ENCODE results near the gene SCAANT1.
A peak's percentile ranks its signal among the peaks of the same experiment; 100 is the strongest.

The SCAANT1 gene

GRCh38 chr3:63933459-63933858, 21.3 kb upstream of the SCAANT1 start:
- peak; percentile 27 for DNase-seq

- DNase-seq = no peak
These were observed 20.5 kb upstream of the SCAANT1 start for GRCh38 chr3:63932509-63933212.

DNA sequence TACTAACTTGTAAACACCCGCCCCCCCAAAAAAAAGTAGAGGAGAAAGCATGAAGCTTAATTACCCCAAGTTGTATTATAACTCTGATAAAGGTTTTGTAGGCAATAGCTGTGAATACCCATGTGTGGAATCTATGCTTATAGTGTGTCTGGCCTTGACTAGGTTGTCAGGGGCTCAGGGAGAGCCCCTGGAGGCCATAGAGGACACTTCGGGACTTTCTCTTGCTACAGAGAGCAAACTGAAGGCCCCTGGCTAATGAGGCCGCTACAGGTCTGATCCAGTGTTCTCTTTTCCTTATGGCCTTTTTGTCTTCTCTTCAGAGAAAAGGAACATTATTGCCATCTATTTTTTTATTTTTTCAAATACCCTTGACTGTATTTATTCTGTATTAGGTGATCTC, 19.1 kb upstream of the SCAANT1 start:
- DNase-seq = no peak

GRCh38 chr3:63927422-63928280, 15.5 kb upstream of the SCAANT1 start:
- DNase-seq = no peak

- DNase-seq = no peak
These were observed 14.1 kb upstream of the SCAANT1 start for GRCh38 chr3:63926309-63926708.

GRCh38 chr3:63922491-63923199, 10.5 kb upstream of the SCAANT1 start:
- no peak for DNase-seq

DNA sequence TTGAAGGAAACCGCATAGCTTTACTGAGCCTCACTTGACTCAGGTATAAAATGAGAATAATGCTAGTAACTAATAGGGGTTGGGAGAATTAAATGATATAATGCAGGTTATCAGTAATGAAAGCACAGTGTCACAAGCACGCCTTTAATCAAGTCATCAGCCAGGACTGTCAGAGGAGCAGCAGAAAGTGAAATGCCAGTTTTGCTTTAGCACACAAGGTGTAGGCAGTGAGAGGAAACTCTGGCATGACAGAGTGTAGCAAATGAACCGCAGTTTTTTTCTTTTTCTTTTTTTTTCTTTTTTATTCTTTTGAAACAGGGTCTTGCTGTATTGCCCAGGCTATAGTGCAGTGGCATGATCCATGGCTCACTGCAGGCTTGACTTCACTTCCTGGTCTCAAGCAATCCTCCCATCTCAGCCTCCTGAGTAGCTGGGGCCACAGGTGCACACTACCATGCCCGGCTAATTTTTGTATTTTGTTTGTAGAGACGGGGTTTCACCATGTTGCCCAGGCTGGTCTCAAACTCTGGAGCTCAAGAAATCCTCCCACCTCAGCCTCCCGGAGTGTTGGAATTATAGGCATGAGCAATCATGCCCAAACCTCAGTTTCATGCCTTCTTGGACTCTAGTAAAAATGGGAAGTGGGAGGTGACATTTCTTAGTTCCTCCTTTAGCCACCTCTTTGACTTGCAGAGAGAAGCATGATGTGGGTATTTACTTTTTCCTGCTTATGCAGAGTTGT, 9.7 kb upstream of the SCAANT1 start:
- DNase-seq = peak; percentile 41

GRCh38 chr3:63920001-63920400, 7.8 kb upstream of the SCAANT1 start:
- no peak for DNase-seq

- DNase-seq = no peak
These were observed 6.1 kb upstream of the SCAANT1 start for GRCh38 chr3:63918321-63918720.

DNA sequence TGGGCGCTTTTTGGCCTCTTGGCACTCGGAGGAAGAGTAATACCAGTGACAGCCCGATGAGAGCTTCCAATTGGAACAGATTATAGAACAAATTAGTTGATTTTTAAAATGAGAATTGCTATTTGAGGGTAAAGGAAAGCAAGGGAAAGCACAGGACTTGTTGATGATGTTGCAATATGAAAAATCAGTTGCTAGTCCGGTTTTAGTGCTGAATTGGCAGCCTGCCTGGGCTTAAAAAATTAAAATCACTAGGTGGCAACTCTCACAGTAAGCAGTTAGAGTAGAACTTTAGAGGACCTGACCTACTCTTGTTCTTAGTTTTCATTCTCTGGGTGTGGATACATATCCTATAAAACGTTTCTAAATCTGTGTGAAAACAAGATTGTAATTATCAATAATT, 2.1 kb upstream of the SCAANT1 start:
- no peak for DNase-seq

- no peak for DNase-seq
These were observed 795 bp upstream of the SCAANT1 start for GRCh38 chr3:63912768-63913588.

- DNase-seq = no peak
These were observed 692 bp downstream of the SCAANT1 start for GRCh38 chr3:63911509-63911872.

- no peak for DNase-seq
These were observed 1.3 kb downstream of the SCAANT1 start for GRCh38 chr3:63910891-63911290.

GRCh38 chr3:63910001-63910400, 2.2 kb downstream of the SCAANT1 start:
- DNase-seq = no peak

- no peak for DNase-seq
These were observed 2.8 kb downstream of the SCAANT1 start for GRCh38 chr3:63909431-63909830.

DNA sequence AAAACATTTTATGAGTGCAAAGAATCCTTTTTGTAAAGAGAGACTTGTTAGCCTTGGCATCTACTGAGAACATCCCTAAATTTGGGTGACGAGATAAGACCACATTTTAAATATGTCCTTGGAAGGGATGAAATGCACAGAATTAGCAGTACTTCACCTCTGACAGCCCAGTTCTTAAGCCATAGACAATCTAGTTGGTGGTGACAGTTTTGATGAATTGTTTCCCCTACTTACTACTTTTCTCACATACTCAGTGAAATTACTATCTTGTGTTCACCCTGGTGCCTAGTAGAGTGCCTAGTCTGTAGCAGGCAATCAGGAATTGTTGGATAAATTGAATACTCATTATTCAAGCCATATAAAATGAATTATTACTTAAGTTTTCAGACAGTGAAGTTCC, 3.4 kb downstream of the SCAANT1 start:
- no peak for DNase-seq

- no peak for DNase-seq
These were observed 4.0 kb downstream of the SCAANT1 start for GRCh38 chr3:63908081-63908736.

DNA sequence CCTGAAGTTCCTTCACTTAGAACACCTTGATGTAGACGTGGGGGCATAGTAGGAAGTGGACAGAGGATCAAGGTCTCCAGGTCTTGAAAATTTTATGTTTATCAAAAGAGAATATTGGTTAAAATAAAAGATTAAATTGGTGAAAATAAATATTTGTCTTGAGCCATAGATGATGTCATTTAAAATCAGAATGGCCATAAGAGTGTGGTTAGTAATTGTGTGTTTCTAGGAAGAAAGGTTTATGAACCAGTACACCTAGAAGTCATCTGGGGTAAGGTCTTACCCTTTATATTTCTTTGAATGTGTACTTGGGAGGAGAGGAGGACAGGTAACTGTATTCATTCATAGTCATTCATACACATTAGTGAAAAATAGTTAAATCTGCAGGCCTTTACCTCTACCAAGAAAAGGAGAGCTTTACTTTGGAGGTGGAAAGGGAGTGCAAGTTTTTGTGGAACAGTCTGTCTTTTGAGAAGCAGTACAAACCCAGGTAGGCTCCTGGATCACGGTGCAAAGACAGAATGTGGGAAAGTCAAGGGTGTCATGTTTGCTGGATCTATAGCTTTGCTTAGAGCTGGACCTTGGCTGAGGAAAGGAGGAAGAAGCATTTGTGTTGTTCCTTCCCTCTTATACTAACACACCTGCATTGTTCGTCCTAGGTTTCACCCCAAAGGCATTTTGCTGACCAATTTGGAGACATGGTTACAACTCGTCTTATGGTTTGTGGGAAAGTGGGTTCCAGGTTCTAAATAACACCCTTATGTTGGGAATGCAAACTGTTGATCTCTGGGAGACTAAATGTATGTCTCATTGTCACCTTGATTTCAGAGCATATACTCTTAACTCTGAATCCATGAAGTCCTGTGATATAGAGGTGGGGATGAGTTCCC, 6.2 kb downstream of the SCAANT1 start:
- no peak for DNase-seq

DNA sequence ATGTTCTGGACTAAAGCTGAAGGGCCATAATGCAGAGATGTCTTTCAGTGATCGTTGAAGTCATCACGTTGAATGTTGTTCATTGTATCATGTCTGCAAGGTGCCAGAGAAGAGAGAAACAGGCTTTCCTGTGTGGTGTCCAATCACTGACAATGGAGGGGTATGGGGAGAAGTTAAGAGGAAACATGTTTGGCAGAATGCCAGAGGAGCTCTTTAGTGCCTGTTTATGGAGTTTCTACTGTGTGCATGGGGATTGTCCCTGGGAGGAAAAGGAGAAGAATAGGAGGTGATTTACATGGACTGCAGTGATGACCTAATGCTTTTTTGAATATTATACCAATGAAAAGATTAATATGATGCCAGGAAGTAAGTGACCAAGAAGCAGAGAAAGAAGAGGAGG, 11.7 kb downstream of the SCAANT1 start:
- DNase-seq = no peak

DNA sequence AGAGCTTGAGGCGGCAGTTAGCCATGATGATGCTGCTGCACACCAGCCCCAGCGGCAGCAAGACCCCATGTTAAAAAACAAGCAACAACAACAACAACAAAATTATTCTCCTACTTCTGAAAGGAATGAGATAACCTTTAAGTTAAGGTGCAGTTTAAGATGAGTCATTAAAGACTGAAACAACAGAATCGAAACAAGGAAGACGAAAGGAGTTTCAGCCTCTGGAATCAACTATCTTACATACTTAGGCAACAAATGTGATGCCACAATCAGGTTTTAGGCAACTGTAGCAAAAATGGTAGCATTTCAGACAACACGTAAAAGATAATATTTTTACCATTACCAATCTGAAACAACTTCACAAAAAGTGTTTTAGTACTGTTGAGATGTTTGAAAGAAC, 12.2 kb downstream of the SCAANT1 start:
- no peak for DNase-seq
